Brain microvascular endothelial cell (primary cell): ENCODE measurements around the gene ANKRD23.

ENCODE experiments used
- DNase-seq: peaks from one replicate; pipeline ENCODE4 v3.0.0-alpha.2; 2020
- H3K27ac ChIP-seq: fragments of 250-450 bp; sonication (Bioruptor Pico); 2 replicates; pipeline ENCODE4 v1.5.1; 2020; ENCODE audit warnings: mild to moderate bottlenecking, moderate library complexity
- H3K27me3 ChIP-seq: fragments of 250-450 bp; sonication (Bioruptor Pico); replicated peaks from 2 replicates; pipeline ENCODE4 v1.5.1; 2020; ENCODE audit warnings: mild to moderate bottlenecking
- H3K36me3 ChIP-seq: fragments of 250-450 bp; sonication (Bioruptor Pico); replicated peaks from 2 replicates; pipeline ENCODE4 v1.5.1; 2020; ENCODE audit warnings: mild to moderate bottlenecking
- H3K4me3 ChIP-seq: 2 replicates; pipeline ENCODE4 v1.5.1; 2011; ENCODE audit warnings: low read depth, mild to moderate bottlenecking, control low read depth, low read length, moderate library complexity
- CTCF ChIP-seq: IDR thresholded peaks from 2 replicates; pipeline ENCODE4 v1.5.1; 2011; ENCODE audit warnings: low read depth, mild to moderate bottlenecking, moderate library complexity, low read length, control low read depth, inconsistent platforms; ENCODE audit errors: missing control alignments
- in situ Hi-C: cut with HindIII; loops from 2 replicates; pipeline ENCODE4 v1.10.0; 2017; ENCODE audit warnings: low sequenced_read_pairs, low pct_ligation_motif_present

The ANKRD23 gene

GRCh38 chr2:96846825-96847224, 3.0 kb upstream of the ANKRD23 start:
- DNase-seq: no peak
- Histone ChIP-seq H3K27me3 (no peaks in the 10 kb centered on the region), H3K36me3 (peaks cover 11% of the 10 kb centered on the region), H3K27ac (no peak overlapping the region), H3K4me3 (no peak overlapping the region)
- TF ChIP-seq CTCF: no peak
- in situ Hi-C loops: no loop called here

GRCh38 chr2:96844405-96844808, 586 bp upstream of the ANKRD23 start:
- in situ Hi-C loops: no loop called here
- no peaks in the 10 kb centered on the region for H3K36me3 ChIP-seq

GRCh38 chr2:96842600-96842999, 1.2 kb downstream of the ANKRD23 start:
- in situ Hi-C loops: no loop called here
- no peak for TF ChIP-seq CTCF
- Histone ChIP-seq H3K36me3 (no peaks in the 10 kb centered on the region), H3K4me3 (no peak overlapping the region), H3K27ac (no peak overlapping the region), H3K27me3 (no peaks in the 10 kb centered on the region)
- DNase-seq: no peak

More at GRCh38 chr2:96844405-96844808, 586 bp upstream of the ANKRD23 start:
- no peak overlapping the region for H3K27ac ChIP-seq
- no peaks in the 10 kb centered on the region for H3K27me3 ChIP-seq
- no peak for TF ChIP-seq CTCF
- H3K4me3 ChIP-seq: no peak overlapping the region
- no peak for DNase-seq

GRCh38 chr2:96841701-96842495, 1.9 kb downstream of the ANKRD23 start:
- in situ Hi-C loops: no loop called here
- TF ChIP-seq CTCF: no peak
- H3K4me3 ChIP-seq: no peak overlapping the region

GRCh38 chr2:96839875-96840850, 3.7 kb downstream of the ANKRD23 start:
- in situ Hi-C loops: no loop called here
- no peak for DNase-seq

More at GRCh38 chr2:96841701-96842495, 1.9 kb downstream of the ANKRD23 start:
- no peak overlapping the region for H3K27ac ChIP-seq
- no peak for DNase-seq
- no peaks in the 10 kb centered on the region for H3K36me3 ChIP-seq
- no peaks in the 10 kb centered on the region for H3K27me3 ChIP-seq

More at GRCh38 chr2:96839875-96840850, 3.7 kb downstream of the ANKRD23 start:
- Histone ChIP-seq H3K27ac (no peak overlapping the region), H3K27me3 (no peaks in the 10 kb centered on the region), H3K4me3 (no peak overlapping the region), H3K36me3 (no peaks in the 10 kb centered on the region)
- no peak for TF ChIP-seq CTCF
